ENCODE results near the gene NHLH1.

DNA sequence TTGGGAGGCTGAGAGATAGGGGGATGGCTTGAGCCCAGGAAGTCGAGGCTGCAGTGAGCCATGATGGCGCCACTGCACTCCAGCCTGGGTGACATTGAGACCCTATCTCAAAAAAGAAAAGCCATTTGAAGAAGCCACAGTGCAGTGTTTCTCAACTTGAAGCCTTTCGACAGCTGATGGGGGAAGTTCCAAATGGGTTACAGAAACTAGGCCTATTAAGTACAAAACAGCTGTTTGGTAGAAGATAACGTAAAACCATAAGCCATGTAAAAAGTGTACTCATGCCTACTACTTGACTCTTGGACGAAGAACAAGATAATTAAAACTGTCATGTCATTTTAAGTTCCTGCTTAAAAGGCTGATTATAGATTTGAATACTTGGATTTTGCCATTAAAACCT lies 40.5 kb upstream of the NHLH1 start:
- TF ChIP-seq EP300 (IDR thresholded peaks at IDR 0.05) (no peak), POLR2A (IDR thresholded peaks at IDR 0.05; ENCODE audit: low read depth) (no peak), POLR2AphosphoS5 (IDR thresholded peaks at IDR 0.05) (no peak)
- TF ChIP-seq, protein P1, sequence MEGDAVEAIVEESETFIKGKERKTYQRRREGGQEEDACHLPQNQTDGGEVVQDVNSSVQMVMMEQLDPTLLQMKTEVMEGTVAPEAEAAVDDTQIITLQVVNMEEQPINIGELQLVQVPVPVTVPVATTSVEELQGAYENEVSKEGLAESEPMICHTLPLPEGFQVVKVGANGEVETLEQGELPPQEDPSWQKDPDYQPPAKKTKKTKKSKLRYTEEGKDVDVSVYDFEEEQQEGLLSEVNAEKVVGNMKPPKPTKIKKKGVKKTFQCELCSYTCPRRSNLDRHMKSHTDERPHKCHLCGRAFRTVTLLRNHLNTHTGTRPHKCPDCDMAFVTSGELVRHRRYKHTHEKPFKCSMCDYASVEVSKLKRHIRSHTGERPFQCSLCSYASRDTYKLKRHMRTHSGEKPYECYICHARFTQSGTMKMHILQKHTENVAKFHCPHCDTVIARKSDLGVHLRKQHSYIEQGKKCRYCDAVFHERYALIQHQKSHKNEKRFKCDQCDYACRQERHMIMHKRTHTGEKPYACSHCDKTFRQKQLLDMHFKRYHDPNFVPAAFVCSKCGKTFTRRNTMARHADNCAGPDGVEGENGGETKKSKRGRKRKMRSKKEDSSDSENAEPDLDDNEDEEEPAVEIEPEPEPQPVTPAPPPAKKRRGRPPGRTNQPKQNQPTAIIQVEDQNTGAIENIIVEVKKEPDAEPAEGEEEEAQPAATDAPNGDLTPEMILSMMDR (IDR thresholded peaks at IDR 0.05), result no peak

All from esophagus muscularis mucosa (tissue), 4 donors.